Activated CD4-positive, CD25-positive, alpha-beta regulatory T cell treated with anti-CD3 and anti-CD28 coated beads, Interleukin-2, amount 50 U/mL, for 24 hours (primary cell): ENCODE results near the gene FRK.
"Not testable (repeated sequence)": the region's sequence is repeated elsewhere in the genome, so short reads cannot be mapped to it uniquely, and the experiment has no call there.

ENCODE experiments used
- ATAC-seq, 2 donors: fragments of 150-1000 bp; cut with Tn5 transposase; one replicate each; pipeline ENCODE4 v1.10.0; 2021; ENCODE audit warnings: mild to moderate bottlenecking in 1 of 2, moderate library complexity in 1 of 2

The FRK gene

DNA sequence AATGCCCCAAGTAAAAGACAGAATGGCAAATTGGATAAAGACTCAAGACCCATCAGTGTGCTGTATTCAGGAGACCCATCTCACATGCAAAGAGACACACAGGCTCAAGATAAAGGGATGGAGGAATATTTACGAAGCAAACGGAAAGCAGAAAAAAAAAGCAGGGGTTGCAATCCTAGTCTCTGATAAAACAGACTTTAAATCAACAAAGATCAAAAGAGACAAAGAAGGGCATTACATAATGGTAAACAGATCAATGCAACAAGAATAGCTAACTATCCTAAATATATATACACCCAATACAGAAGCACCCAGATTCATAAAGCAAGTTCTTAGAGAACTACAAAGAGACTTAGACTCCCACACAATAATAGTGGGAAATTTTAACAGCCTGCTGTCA lies 123.2 kb downstream of the FRK start:
- not testable (repeated sequence) for ATAC-seq

GRCh38 chr6:115935361-115935760 lies 125.3 kb downstream of the FRK start:
- no peak for ATAC-seq

- no peak for ATAC-seq
Measured at GRCh38 chr6:115934829-115935228, 125.9 kb downstream of the FRK start.

GRCh38 chr6:115934145-115934544 lies 126.5 kb downstream of the FRK start:
- no peak for ATAC-seq

DNA sequence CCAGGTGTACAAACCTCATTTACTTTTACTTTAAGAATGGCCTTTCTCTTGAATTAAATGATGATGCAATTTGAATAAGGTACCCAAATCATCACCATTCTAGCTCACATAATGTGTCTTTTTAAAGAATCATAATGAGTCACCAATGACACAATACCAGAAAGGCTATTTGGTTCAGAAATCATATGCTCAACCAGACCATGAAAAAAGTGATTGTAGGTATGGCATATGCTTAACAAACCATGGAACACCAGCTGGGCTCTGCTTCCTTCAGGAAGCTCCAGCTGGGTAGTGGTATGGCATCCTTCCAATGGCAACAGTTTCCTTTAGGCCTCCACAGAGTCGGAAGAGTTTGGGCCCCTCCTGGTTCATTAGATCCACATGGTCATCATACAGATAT lies 128.2 kb downstream of the FRK start:
- ATAC-seq = no peak

- not testable (repeated sequence) for ATAC-seq
Measured at GRCh38 chr6:115928000-115928399, 132.7 kb downstream of the FRK start.

GRCh38 chr6:115922971-115923370 lies 137.7 kb downstream of the FRK start:
- ATAC-seq = no peak

DNA sequence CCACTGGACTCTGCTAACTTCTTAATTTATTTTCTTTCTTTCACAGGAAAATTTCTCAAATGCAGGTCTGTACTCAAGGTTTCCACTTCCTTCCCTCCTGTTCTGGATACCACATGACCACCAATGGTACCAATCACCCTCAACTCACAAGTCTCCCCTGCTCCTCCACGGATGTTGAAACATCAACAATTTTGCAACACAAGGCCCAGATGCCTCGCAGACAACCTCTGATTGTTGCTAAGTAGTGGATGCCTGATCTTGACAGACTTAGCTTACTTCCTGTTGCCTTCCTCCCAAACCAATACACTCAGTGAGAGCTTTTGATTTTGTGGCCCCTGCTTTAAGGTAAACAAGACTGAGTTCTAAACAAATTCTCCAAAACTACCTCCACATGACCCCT lies 146.6 kb downstream of the FRK start:
- ATAC-seq = no peak

DNA sequence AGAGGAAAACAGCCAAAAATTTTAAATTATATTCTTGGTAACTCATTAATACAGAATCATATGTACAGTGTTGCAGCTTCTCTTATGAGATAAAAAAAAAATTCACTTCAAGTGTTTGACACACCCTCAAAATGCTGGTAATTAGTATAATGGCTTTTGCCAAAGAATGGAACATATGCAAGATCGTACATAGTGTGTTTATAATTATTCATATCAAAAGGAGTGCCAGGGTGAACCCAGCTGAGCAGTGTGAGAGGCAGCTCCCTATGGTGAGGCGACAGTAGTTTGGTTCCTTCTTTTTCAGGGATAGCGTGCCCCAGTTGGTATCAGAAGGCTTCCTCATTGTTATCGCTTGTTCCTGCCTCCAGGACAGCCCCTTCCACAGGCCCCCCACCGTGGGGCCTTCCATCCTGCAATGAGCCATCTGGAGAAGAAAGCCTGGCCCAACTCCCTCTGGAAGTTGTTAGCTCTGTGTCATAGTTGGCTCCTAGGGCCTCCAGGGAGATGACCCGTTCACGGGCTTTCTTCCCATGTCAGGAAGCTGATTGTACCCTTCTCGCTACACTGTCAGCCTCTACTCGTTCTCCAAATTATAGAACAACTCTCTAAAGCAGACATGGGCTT lies 150.7 kb downstream of the FRK start:
- ATAC-seq = no peak

GRCh38 chr6:115908906-115909559 lies 151.7 kb downstream of the FRK start:
- no peak for ATAC-seq

DNA sequence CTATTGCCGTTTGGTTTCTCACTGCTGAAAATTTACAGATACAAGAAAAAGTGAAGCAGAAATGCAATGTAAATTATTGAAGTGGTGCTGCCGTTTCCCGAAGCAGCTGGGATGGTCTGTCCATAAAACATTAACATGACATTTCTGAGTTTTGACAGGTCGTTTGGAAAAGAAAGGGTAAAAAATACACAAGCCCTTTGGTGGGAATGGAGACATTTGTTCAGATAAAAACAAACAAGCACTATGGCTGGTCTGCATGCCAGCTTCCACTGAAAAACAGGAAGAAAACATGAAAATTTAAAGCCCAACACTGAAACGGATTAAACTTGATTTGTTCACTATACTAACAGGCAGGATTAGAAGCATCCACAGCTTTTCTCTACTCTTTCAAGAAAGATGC lies 155.2 kb downstream of the FRK start:
- no peak for ATAC-seq

- no peak for ATAC-seq
Measured at GRCh38 chr6:115902436-115902835, 158.3 kb downstream of the FRK start.

DNA sequence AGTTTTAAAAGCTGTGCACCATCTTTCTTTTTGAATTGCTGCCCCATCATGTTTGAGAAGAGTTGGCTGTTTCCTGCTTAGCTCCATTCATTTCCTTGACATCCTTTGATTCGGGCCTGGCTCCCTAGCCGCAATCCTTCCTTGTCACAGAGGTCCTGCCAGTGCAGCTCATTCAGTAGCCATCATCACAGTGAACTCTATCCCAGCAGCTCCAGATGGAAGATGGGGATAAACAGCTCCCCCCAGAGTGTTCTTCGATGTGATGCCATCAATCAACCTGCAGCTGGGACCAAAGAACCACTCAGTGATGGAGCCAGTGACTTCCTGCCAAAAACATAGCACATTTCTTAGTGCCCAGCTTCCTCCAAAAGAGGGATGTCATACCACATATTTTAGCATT lies 158.8 kb downstream of the FRK start:
- ATAC-seq = no peak

GRCh38 chr6:115899730-115900282 lies 160.9 kb downstream of the FRK start:
- ATAC-seq = no peak

GRCh38 chr6:115898246-115898645 lies 162.4 kb downstream of the FRK start:
- no peak for ATAC-seq

DNA sequence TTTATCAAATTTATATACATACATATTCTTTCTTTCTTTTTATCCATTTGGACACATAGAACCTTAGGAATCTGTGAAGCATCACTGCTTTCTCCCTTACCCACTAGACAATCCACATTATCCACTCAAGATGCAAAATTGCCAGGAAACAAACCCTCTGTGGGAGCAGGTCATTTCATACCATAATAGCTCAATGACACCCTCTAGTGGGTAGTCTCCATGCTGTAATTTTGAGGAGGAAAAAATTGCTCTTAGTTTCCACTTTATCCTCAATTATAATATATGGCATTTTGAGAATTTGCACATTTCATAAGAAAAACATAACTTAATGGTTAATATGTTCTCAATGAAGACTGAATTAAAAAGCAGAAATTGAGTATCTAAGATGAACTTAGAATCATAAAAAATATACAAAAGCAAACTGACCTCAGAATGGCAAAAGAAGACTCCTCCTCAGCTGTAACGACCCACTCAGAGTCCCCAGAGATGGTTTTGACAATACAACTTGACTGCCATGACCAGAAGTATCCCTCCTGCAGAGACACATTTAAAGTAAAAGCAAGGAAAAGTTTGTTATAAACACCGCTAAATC lies 164.1 kb downstream of the FRK start:
- no peak for ATAC-seq

DNA sequence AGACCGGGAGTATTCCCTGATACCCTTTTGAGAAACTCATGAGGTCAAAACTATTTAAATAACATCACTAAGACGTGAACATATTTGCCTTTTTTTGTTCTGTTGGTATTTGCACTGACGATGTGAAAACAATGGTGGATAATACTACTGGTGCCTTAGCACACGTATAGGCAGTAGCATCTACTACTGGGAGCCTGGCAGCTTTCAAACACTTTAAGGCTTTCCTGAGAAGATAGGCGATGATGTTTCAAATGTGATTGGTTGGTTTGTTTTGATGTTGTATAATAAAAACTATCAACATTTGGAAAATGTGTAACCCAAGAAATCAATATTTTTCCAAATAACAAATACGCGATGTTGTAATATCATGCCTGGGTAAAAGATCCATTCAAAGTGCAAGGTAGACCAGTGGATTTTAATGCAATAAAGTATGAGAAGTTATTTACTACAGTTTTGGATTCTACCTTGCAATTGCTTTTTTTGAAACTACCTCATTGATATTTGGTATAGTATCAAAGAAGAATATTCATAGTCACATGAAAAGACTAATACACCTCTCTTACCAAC lies 166.2 kb downstream of the FRK start:
- ATAC-seq = no peak

GRCh38 chr6:115891750-115892149 lies 168.9 kb downstream of the FRK start:
- no peak for ATAC-seq

GRCh38 chr6:115891111-115891669 lies 169.5 kb downstream of the FRK start:
- peak; percentile 77 to 83 for ATAC-seq

DNA sequence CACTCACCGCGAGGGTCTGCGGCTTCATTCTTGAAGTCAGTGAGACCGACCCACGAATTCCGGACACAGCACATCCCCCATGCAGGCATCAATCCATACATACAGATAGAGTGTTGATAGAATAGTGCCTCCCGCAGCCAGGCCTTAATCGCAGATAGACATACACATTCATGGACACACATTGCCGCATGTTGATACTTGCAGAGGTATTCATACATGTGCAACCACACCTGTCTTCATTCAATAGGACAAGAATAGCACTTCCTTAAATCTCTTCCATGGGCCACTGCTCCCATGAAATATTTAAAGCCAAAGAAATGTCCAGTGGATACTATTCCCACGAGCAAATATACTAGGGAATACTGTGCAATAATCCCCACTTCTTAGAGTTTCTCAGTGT lies 170.5 kb downstream of the FRK start:
- no peak for ATAC-seq

DNA sequence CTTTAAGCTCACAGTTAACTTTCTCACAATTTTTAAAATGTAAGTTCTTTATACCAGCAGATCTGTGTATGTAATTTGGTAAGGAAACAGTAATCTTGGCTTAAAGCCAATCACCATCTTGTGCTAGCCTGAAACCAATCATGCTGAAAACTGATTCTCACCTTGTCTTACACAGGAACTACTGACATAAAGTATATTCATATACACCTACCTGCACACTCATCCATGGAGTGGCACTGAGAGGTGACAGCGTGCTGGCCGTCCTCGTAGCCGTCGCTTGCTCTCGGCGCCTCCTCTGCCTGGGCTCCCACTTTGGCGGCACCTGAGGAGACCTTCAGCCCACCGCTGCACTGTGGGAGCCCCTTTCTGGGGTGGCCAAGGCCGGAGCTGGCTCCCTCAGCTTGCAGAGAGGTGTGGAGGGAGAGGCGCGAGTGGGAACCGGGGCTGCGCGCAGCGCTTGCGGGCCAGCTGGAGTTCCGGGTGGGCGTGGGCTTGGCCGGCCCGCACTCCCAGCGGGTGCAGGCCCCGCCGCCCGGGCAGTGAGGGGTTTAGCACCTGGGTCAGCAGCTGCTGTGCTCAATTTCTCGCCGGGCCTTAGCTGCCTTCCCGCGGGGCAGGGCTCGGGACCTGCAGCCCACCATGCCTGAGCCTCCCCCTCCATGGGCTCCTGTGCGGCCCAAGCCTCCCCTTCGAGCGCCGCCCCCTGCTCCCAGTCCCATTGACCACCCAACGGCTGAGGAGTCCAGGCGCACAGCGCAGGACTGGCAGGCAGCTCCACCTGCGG lies 171.8 kb downstream of the FRK start:
- ATAC-seq = not testable (repeated sequence)

DNA sequence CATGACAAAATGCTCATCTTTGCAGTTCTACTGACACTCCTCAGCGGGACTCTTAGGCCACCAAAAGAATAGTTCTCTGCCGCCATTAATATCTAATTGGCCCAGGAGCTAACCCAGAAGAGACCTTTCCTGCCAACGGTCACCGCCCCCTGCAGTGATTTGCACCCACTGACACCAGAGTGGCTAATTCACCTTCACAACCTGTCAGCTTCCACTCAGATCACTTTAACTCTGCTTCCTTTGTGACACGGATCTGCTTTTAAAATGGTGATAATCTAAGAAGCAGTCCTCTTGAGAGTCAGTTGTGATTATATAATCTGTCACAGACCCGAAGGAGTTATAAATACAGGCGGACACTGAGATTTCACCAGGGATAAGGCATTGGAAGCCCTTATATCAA lies 172.8 kb downstream of the FRK start:
- no peak for ATAC-seq
